Cardiac fibroblast (primary cell): ENCODE results near the gene ABR.

Experiments used
- DNase-seq, 2 donors: peaks; one replicate each; pipeline versions ENCODE4 v3.0.0 to v3.0.0-alpha.2; 2010; ENCODE audit warnings: low read depth in 2 of 2
- H3K4me3 ChIP-seq, 2 donors: replicated peaks in 1 of 2; 1 replicate in 1 of 2; 2 replicates in 1 of 2; pipeline ENCODE4 v1.5.1; 2011; ENCODE audit warnings: low read depth in 2 of 2, low read length in 2 of 2, mild to moderate bottlenecking in 2 of 2, moderate library complexity in 1 of 2
- TF ChIP-seq, protein P1 (sequence below): IDR thresholded peaks from one replicate; pipeline ENCODE4 v1.5.1; 2011; ENCODE audit warnings: low read depth, mild to moderate bottlenecking, low read length, inconsistent platforms

The ABR gene

DNA sequence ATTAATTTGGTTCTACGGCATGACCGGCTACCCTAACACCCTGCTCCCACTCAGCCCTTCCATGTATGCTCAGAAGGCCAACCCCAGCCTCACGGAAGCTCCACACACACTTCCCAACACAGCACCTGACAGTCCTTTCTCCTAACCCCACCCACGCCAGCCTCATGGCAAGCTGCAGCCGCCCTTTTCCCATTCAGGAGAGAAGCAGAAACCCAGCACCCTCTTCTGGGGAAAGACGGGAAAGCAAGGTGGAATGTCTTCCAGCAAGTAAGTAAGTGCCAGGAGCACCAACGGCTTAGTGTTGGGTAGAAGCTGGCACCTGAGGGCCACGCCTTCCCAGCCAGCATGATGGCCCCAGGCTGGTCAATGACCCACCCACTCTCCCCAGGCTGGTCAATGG, 32.1 kb downstream of the ABR start:
- TF ChIP-seq, protein P1, sequence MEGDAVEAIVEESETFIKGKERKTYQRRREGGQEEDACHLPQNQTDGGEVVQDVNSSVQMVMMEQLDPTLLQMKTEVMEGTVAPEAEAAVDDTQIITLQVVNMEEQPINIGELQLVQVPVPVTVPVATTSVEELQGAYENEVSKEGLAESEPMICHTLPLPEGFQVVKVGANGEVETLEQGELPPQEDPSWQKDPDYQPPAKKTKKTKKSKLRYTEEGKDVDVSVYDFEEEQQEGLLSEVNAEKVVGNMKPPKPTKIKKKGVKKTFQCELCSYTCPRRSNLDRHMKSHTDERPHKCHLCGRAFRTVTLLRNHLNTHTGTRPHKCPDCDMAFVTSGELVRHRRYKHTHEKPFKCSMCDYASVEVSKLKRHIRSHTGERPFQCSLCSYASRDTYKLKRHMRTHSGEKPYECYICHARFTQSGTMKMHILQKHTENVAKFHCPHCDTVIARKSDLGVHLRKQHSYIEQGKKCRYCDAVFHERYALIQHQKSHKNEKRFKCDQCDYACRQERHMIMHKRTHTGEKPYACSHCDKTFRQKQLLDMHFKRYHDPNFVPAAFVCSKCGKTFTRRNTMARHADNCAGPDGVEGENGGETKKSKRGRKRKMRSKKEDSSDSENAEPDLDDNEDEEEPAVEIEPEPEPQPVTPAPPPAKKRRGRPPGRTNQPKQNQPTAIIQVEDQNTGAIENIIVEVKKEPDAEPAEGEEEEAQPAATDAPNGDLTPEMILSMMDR, result peak; percentile 64
- H3K4me3 ChIP-seq, result no peak overlapping the region
- DNase-seq, result peak; percentile 62 to 65

DNA sequence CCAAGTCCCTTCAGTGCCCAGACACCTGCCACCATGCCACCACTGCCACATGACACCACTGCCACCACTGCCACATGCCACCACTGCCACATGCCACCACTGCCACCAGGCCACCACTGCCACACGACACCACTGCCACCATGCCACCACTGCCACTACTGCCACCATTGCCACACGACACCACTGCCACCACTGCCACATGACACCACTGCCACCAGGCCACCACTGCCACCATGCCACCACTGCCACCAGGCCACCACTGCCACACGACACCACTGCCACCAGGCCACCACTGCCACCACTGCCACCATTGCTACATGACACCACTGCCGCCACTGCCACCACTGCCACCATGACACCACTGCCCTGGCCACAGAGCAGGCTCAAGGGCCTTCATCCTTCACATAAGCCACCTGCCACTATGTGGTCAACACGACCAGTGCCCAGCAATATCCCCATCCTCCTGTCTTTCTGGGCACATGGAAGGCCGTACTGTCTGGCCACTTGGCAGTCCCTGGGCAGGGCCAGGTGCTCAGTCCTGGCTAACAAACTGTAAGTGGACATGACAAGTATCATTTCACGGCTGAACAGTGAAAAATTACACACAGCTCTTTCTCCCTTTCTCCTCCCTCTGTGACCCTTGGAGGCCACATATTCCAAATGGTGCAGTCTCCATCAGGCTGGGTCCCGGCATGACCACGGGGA, 33.1 kb downstream of the ABR start:
- H3K4me3 ChIP-seq, result no peak overlapping the region
- TF ChIP-seq, protein P1, result no peak
- no peak for DNase-seq

DNA sequence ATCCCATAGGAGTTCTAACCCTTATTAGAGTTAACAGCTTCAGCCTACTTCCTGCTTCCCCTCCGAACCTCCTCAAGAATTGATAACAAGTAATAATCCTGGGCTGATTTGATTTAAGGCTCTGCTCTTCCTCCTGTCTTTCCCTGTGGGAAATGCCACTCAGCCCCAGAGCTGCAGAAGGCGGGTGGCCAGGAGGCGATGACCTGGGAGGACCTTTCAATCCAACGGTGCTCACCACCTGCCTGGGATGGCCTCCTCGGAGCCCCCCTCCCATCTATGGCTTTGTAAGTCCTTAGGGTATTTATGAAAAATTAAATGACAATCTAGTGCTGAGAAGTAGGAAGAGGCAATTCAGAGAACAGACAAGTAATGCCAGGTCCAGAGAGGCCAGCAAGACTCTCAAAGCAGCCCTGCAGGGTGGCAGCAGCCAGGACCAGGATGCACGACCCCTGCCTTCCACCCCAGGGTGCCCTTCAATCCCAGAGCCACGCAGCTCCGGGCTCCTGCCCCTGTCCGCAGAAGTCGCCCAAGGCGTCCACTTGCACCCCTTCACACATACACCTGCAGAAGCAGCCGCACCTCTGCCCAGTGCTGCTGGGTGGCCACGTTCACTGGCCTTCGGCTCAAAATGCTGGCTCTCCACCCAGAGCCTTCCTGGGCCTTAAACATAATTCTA, 34.3 kb downstream of the ABR start:
- no peak overlapping the region for H3K4me3 ChIP-seq
- TF ChIP-seq, protein P1, result no peak
- DNase-seq, result no peak

DNA sequence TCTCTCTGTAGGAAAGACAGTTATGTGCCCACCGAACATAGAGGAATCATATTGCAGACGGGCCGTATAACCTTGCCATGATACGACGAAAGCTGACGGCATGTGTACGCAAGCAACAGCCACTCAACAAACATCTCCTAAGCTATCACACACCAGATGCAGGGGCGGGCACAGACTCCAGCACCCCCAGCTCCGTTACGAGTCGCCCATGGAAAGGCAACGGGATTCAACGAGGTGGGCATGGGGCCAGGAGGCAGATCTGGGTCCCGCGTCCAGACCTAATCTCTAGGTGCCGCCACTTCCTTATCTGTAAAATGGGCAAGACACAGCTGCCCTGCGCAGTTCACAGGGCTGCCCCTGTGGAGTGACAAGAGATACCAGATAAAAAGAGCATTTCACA, 35.6 kb downstream of the ABR start:
- DNase-seq, result no peak
- TF ChIP-seq, protein P1, result no peak
- no peak overlapping the region for H3K4me3 ChIP-seq

DNA sequence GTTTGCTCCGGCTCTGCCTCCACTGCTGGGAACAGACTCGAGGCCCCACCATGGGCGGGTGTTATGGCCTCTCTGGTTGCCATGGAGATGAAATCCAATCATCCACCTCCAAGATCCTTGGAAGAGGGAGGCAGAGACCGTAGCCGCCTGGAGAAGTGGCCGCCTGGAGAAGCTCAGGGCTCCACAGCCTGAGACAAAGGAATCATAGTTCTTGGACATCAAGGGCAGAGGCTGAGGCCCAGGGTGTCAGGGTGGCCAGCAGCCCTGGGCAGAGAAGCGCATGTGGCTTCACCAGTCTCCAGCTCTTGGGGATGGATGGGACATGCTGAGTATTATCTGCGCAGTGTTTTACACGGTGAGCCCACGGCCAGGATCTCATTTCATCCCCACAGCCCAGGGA, 36.2 kb downstream of the ABR start:
- no peak overlapping the region for H3K4me3 ChIP-seq
- TF ChIP-seq, protein P1, result no peak
- DNase-seq, result peak in 1 of 2 donors; percentile 64

DNA sequence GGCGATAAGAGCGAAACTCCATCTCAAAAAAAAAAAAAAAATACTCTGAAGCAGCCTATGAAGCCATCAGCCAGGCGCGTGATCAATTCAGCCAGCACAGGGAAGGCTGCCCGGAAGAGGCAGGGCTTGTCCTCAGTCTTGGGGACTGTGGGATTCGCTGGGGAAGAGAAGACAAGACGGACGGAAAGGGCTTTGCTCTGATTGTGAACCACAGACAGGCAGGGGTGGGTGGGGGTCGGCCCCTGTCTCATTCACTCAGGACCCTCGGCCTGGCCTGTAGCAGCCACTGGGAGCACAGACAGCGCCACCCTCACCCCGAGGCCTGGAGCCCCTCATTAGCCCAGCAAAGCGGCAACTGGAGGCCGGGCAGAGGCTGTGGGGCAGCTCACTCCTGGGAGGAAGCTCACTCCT, 37.2 kb downstream of the ABR start:
- H3K4me3 ChIP-seq, result no peak overlapping the region
- peak; percentile 17 to 52 for DNase-seq
- TF ChIP-seq, protein P1, result no peak
